B cell (primary cell): ENCODE results near the gene ZNF28. TPM values are rescaled to one million over a fixed set of nuclear protein-coding genes. Genes with fewer than 3 reads are reported as not detected.
"Not testable (repeated sequence)": the region's sequence is repeated elsewhere in the genome, so short reads cannot be mapped to it uniquely, and the experiment has no call there.

Experiments
- ATAC-seq: fragments of 200-7000 bp; cut with Tn5 transposase; one replicate; pipeline ENCODE4 v1.10.0; 2021; ENCODE audit warnings: low read depth, mild to moderate bottlenecking, moderate number of reproducible peaks, moderate library complexity
- CTCF ChIA-PET: fragments of 350-600 bp; sonication (Branson Sonifier 250); formaldehyde crosslinking; loops from one replicate; lab custom pipeline; 2021; ENCODE audit warnings: antibody characterized with exemption, inconsistent platforms; lab: Charles Lee
- POLR2A ChIA-PET: fragments of 350-600 bp; sonication (Branson Sonifier 250); formaldehyde crosslinking; loops from one replicate; lab custom pipeline; 2021; ENCODE audit warnings: antibody characterized with exemption; lab: Charles Lee
- DNase-seq: peaks from one replicate; pipeline ENCODE4 v3.0.0; 2013
- H2AFZ ChIP-seq: 2 replicates; pipeline ENCODE4 v1.6.1; 2012; ENCODE audit warnings: mild to moderate bottlenecking, low read depth, low read length; ENCODE audit not compliant: insufficient read depth, poor library complexity, severe bottlenecking
- H3K27ac ChIP-seq, 2 donors: 1 replicate in 1 of 2; 2 replicates in 1 of 2; pipeline ENCODE4 v1.5.1; 2012 to 2013; ENCODE audit warnings: low read length in 2 of 2, mild to moderate bottlenecking in 2 of 2, moderate library complexity in 1 of 2
- H3K27me3 ChIP-seq, 4 experiments: fragments of 200-600 bp in 1 of 4; sonication (generic) in 1 of 4; replicated peaks in 1 of 4; 1 replicate in 2 of 4; 2 replicates in 2 of 4; pipeline versions ENCODE4 v1.6.1 to v1.7.0; 2013 to 2016; ENCODE audit warnings: low read length in 3 of 4, mild to moderate bottlenecking in 2 of 4, mixed read lengths in 1 of 4, moderate library complexity in 1 of 4; ENCODE audit not compliant: insufficient read depth in 4 of 4, control insufficient read depth in 3 of 4; ENCODE audit errors: control extremely low read depth in 1 of 4
- H3K36me3 ChIP-seq, 2 experiments: replicated peaks in 1 of 2; 1 replicate in 1 of 2; 2 replicates in 1 of 2; pipeline versions ENCODE4 v1.6.1 to v1.7.1; 2013; ENCODE audit warnings: low read length in 1 of 2; ENCODE audit not compliant: insufficient read depth in 2 of 2, control insufficient read depth in 1 of 2; ENCODE audit errors: control extremely low read depth in 1 of 2, extremely low read depth in 1 of 2
- H3K4me1 ChIP-seq, 2 donors: fragments of 200-600 bp in 1 of 2; sonication (generic) in 1 of 2; 1 replicate in 1 of 2; 2 replicates in 1 of 2; pipeline versions ENCODE4 v1.5.1 to v1.6.1; 2013 to 2017; ENCODE audit warnings: low read length in 2 of 2; ENCODE audit not compliant: control insufficient read depth in 2 of 2, insufficient read depth in 2 of 2
- H3K4me2 ChIP-seq: replicated peaks from 2 replicates; pipeline ENCODE3; 2012; ENCODE audit warnings: mild to moderate bottlenecking, low read depth, low read length; ENCODE audit not compliant: poor library complexity, severe bottlenecking
- H3K4me3 ChIP-seq, 5 experiments: fragments of 200-600 bp in 1 of 5; sonication (generic) in 1 of 5; 1 replicate in 3 of 5; 2 replicates in 2 of 5; pipeline versions ENCODE4 v1.5.1 to v1.7.0; 2011 to 2016; ENCODE audit warnings: low read length in 4 of 5, mild to moderate bottlenecking in 4 of 5, low read depth in 2 of 5, control low read depth in 1 of 5, moderate library complexity in 1 of 5; ENCODE audit not compliant: insufficient read depth in 1 of 5; ENCODE audit errors: control extremely low read depth in 1 of 5, extremely low read depth in 1 of 5
- H3K79me2 ChIP-seq: fragments of 200-600 bp; sonication (generic); one replicate; pipeline ENCODE4 v1.6.0; 2016; ENCODE audit warnings: low read length; ENCODE audit not compliant: control insufficient read depth, insufficient read depth
- H3K9ac ChIP-seq: fragments of 200-600 bp; sonication (generic); 2 replicates; pipeline ENCODE4 v1.6.1; 2017; ENCODE audit warnings: mild to moderate bottlenecking, low read length, moderate library complexity
- H3K9me3 ChIP-seq, 3 donors: one replicate each; pipeline versions ENCODE4 v1.6.1 to v1.7.1; 2013; ENCODE audit warnings: low read length in 2 of 3; ENCODE audit not compliant: control insufficient read depth in 2 of 3, insufficient read depth in 1 of 3; ENCODE audit errors: control extremely low read depth in 1 of 3
- H4K20me1 ChIP-seq: 2 replicates; pipeline ENCODE4 v1.6.0; 2012; ENCODE audit warnings: mild to moderate bottlenecking, low read length; ENCODE audit not compliant: insufficient read depth, control insufficient read depth, poor library complexity, severe bottlenecking
- H3K27ac Mint-ChIP-seq: one replicate; pipeline ENCODE4 v1.8.0; 2021; ENCODE audit warnings: mixed read lengths
- H3K27me3 Mint-ChIP-seq: one replicate; pipeline ENCODE4 v1.8.0; 2021; ENCODE audit warnings: mixed read lengths
- H3K4me1 Mint-ChIP-seq: one replicate; pipeline ENCODE4 v1.8.0; 2021; ENCODE audit warnings: mixed read lengths
- H3K4me3 Mint-ChIP-seq: one replicate; pipeline ENCODE4 v1.8.0; 2021; ENCODE audit warnings: mixed read lengths
- H3K9me3 Mint-ChIP-seq: one replicate; pipeline ENCODE4 v1.8.0; 2022; ENCODE audit warnings: mixed read lengths; ENCODE audit not compliant: insufficient read depth
- EZH2 ChIP-seq: IDR thresholded peaks from 2 replicates; pipeline ENCODE4 v1.6.1; 2012; ENCODE audit warnings: borderline replicate concordance, low read depth, mild to moderate bottlenecking, moderate library complexity, low read length; ENCODE audit not compliant: insufficient read depth, poor library complexity, severe bottlenecking
- WGBS: methylation state at CpG from one replicate; pipeline ENCODE4 v1.1.5; 2013; ENCODE audit warnings: missing lambda C conversion rate; ENCODE audit not compliant: insufficient coverage; 5-methylcytosine and 5-hydroxymethylcytosine counted together
- intact Hi-C: fragments of 100-400 bp; cut with micrococcal nuclease; formaldehyde crosslinking; loops from one replicate; pipeline ENCODE4 v1.10.0; 2022
- polyA plus RNA-seq: library from polyadenylated mRNA; depleted of rRNA; stranded (reverse); fragments of >200 nt; gene quantifications from 2 replicates; pipeline ENCODE4 v1.2.3, GENCODE V29; 2012
- total RNA-seq, 2 donors: library from RNA; stranded (reverse); fragments of 120-200 nt in 1 of 2; gene quantifications; 1 replicate in 1 of 2; 2 replicates in 1 of 2; pipeline versions ENCODE4 v1.2.3 to v1.2.4, GENCODE V29; 2013 to 2022
- TF ChIP-seq, protein P1 (sequence below): fragments of 200-600 bp; IDR thresholded peaks from one replicate; pipeline ENCODE4 v1.8.0; 2022; ENCODE audit warnings: antibody characterized with exemption, mild to moderate bottlenecking

The ZNF28 gene
- total and polyA plus RNA-seq, 2 donors (not counting 1 experiment from before 2014, with no cell fraction given), result 3.7 to 27.4 TPM

DNA sequence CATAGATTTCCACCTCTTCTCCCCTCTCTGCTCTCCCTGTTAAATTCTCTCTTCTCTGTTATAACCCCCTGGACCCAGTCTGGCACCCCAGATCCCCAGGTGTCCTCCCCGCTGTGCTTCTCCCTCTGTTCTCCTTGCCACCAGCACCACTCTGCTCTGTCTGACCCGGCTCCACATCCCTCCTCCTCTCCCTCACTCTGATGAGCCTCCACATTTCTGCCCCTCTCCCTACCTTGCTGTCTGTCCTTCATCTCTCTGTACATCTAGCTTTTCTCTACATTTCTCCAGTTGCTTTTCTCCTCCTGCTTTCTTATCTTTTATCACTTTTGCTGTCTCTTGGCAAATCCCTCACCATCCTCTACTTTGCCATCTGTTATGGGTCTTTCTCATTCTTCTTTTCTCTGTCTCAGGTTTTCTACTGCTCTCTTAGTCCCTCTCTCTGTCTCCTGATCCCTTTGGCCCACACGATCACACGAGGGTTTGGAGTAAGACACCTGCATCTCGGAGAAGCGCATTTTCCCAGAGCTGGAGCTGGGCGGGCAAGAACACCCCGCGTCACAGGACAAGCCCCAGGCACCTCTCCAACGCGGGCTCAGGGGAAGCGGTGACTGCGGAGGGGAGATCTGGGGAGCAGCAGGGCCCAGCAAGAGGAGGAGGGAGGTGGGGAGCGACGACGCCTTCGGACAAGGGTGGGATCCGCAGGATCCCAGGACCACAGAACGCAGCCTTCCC is 795 bp downstream of the ZNF28 start:
- H3K27me3 ChIP-seq, CTCF ChIA-PET, H3K4me1 ChIP-seq, H4K20me1 ChIP-seq, ATAC-seq, POLR2A ChIA-PET, H3K27me3 Mint-ChIP-seq, H3K9me3 Mint-ChIP-seq, H3K36me3 ChIP-seq: not testable (repeated sequence)
- Mint-ChIP-seq H3K4me1 (peaks cover 24% of the 10 kb centered on the region), H3K4me3 (peak overlapping the region; percentile 90), H3K27ac (peak overlapping the region; percentile 80)
- Histone ChIP-seq H3K9ac (peak overlapping the region; percentile 74), H3K4me2 (peak overlapping the region; percentile 72), H3K79me2 (peaks cover 12% of the 10 kb centered on the region), H2AFZ (peak overlapping the region; percentile 67), H3K27ac (peak overlapping the region; percentile 49 to 75), H3K4me3 (peak overlapping the region in 4 of 5 experiments; percentile 63 to 73 (median 68)), H3K9me3 (peaks cover 0 to 23% (median 0%) of the 10 kb centered on the region in 3 donors)
- peak; percentile 34 for DNase-seq
- 9% methylated on average over 11 of the region's 19 CpGs for WGBS
- intact Hi-C loops, result loop anchor here (2.0 kb wide), 1 partner anchor 34 kb away; the partner anchor contains the start of gene ZNF600

DNA sequence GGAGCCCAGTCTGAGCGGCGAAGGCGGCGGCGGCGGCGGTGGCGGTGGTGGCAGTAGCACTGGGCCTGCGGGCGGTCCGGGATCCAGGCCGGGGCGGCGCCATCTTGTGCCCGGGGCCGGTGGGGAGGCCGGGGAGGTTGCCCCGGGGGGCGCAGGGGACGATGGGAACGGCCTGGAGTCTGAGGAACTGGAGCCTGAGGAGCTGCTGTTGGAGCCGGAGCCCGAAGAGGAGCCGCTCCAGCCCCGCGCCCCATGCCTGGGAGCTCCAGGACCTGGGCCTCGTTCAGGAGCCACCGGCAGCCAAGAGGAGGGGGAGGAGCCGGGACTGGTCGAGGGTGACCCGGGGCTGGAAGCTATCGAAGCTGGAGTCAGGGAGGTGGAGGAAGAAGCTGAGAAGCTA is 11.6 kb downstream of the ZNF28 start:
- DNase-seq (no peak), ATAC-seq (no peak)
- no peak overlapping the region for H3K4me2 ChIP-seq
- H3K36me3 ChIP-seq, result peaks cover 0 to 34% of the 10 kb centered on the region in 2 experiments
- peaks cover 1 to 60% (median 9%) of the 10 kb centered on the region in 3 donors for H3K9me3 ChIP-seq
- peaks cover 17% of the 10 kb centered on the region for H3K9me3 Mint-ChIP-seq
- H3K4me3 Mint-ChIP-seq, result no peak overlapping the region
- no peaks in the 10 kb centered on the region for H3K79me2 ChIP-seq
- no peak overlapping the region for H3K4me3 ChIP-seq
- no peak overlapping the region for H3K9ac ChIP-seq
- intact Hi-C loops, result no loop called here
- no peaks in the 10 kb centered on the region for H3K27me3 Mint-ChIP-seq
- H3K27ac Mint-ChIP-seq, result no peak overlapping the region
- CTCF ChIA-PET, result interaction anchor here (0.6 kb wide), 1 partner anchor 130 kb away, joined by 3 read pairs; no protein-coding TSS in a partner anchor
- POLR2A ChIA-PET, result no interaction called here
- 98% methylated on average over 32 of the region's 32 CpGs for WGBS
- H4K20me1 ChIP-seq, result no peaks in the 10 kb centered on the region
- TF ChIP-seq, protein P1, sequence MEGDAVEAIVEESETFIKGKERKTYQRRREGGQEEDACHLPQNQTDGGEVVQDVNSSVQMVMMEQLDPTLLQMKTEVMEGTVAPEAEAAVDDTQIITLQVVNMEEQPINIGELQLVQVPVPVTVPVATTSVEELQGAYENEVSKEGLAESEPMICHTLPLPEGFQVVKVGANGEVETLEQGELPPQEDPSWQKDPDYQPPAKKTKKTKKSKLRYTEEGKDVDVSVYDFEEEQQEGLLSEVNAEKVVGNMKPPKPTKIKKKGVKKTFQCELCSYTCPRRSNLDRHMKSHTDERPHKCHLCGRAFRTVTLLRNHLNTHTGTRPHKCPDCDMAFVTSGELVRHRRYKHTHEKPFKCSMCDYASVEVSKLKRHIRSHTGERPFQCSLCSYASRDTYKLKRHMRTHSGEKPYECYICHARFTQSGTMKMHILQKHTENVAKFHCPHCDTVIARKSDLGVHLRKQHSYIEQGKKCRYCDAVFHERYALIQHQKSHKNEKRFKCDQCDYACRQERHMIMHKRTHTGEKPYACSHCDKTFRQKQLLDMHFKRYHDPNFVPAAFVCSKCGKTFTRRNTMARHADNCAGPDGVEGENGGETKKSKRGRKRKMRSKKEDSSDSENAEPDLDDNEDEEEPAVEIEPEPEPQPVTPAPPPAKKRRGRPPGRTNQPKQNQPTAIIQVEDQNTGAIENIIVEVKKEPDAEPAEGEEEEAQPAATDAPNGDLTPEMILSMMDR, result no peak
- TF ChIP-seq EZH2, result no peak
- H3K4me1 Mint-ChIP-seq, result no peaks in the 10 kb centered on the region
- no peaks in the 10 kb centered on the region for H3K27me3 ChIP-seq
- no peak overlapping the region for H2AFZ ChIP-seq
- H3K4me1 ChIP-seq, result no peaks in the 10 kb centered on the region
- H3K27ac ChIP-seq, result no peak overlapping the region

DNA sequence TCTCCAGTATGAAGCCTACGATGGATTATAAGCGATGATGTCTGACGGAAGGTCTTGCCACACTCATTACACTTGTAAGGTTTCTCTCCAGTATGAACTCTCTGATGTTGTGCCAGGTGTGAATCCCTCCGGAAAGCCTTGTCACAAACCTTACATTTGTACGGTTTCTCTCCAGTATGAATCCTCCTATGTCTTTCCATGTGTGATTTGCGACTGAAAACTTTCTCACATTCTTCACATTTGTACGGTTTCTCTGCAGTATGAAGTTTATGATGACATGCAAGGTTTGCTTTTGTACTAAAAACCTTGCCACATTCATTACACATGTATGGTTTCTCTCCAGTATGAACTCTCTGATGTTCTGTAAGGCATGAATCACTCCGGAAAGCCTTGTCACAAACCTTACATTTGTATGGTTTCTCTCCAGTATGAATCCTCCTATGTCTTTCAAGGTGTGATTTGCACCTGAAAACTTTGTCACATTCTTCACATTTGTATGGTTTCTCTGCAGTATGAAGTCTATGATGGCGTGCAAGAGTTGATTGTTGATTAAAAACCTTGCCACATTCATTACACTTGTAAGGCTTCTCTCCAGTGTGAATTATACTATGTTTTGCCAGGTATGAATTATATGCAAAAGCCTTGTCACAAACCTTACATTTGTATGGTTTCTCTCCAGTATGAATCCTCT is 21.3 kb downstream of the ZNF28 start:
- ATAC-seq, H3K27ac Mint-ChIP-seq, H3K79me2 ChIP-seq, H3K27me3 ChIP-seq, H3K27ac ChIP-seq, CTCF ChIA-PET, H3K4me1 ChIP-seq, DNase-seq, intact Hi-C loops, H2AFZ ChIP-seq, H3K27me3 Mint-ChIP-seq, POLR2A ChIA-PET, H3K4me1 Mint-ChIP-seq, H3K4me3 Mint-ChIP-seq, H3K9ac ChIP-seq, H3K4me2 ChIP-seq, H4K20me1 ChIP-seq: not testable (repeated sequence)
- H3K4me3 ChIP-seq, result peak overlapping the region in 1 of 5 experiments; percentile 11
- WGBS, result 100% methylated on average over 2 of the region's 9 CpGs
- H3K36me3 ChIP-seq, result peaks cover 17 to 46% of the 10 kb centered on the region in 2 experiments
- peaks cover 37% of the 10 kb centered on the region for H3K9me3 Mint-ChIP-seq
- peaks cover 31 to 77% (median 53%) of the 10 kb centered on the region in 3 donors for H3K9me3 ChIP-seq
